Body of pancreas (tissue), 4 donors: ENCODE results near the gene EPHB1.

Experiments
- CTCF ChIP-seq, 7 experiments: fragments of 450-650 bp in 4 of 7; fragments of 200-600 bp in 3 of 7; sonication (generic) in 3 of 7; IDR thresholded peaks; one replicate each; pipeline ENCODE4 v1.5.1; 2016 to 2019; ENCODE audit warnings: antibody characterized with exemption in 7 of 7
- POLR2A ChIP-seq, 3 donors: fragments of 450-650 bp; IDR thresholded peaks; one replicate each; pipeline ENCODE4 v1.6.1; 2016; ENCODE audit warnings: antibody characterized with exemption in 3 of 3, mild to moderate bottlenecking in 2 of 3

- TF ChIP-seq CTCF (IDR thresholded peaks at IDR 0.05) (no peak), POLR2A (IDR thresholded peaks at IDR 0.05) (no peak)
Observed at GRCh38 chr3:134896141-134896540, 101.1 kb downstream of the EPHB1 start.
